MM.1S (cell line): Measurements from ENCODE around the gene IL1RAPL2.

Source experiments
- EZH2 ChIP-seq: fragments of 300-600 bp; sonication (generic); optimal IDR thresholded peaks from 2 replicates; pipeline ENCODE3; 2017; ENCODE audit warnings: low read depth, mild to moderate bottlenecking, antibody characterized with exemption, low read length, mixed read lengths
- EZH2phosphoT487 ChIP-seq: fragments of 300-600 bp; sonication (generic); IDR thresholded peaks from 2 replicates; pipeline ENCODE4 v1.6.1; 2018; ENCODE audit warnings: antibody characterized with exemption, low read length
- TF ChIP-seq, protein P1 (sequence below): fragments of 300-600 bp; sonication (generic); IDR thresholded peaks from 2 replicates; pipeline ENCODE4 v1.5.1; 2016; ENCODE audit warnings: antibody characterized with exemption, low read length, mixed read lengths

DNA sequence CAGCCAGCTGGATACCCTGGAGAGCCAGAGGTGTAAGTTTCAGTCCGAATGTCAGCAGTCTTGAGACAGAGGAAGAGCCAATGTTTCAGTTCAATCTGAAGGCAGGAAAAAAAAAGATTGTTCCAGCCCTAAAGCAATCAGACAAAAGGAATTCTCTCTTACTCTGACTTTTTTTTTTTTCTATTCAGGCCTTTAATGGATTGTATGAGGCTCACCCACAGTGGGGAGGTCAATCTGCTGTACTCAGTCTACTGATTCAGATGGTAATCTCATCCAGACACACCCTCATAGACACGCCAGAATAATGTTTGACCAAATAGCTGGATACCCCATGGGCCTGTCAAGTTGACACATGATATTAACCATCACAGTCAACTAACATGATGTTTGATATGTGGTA is 602.6 kb downstream of the IL1RAPL2 start:
- TF ChIP-seq, protein P1, sequence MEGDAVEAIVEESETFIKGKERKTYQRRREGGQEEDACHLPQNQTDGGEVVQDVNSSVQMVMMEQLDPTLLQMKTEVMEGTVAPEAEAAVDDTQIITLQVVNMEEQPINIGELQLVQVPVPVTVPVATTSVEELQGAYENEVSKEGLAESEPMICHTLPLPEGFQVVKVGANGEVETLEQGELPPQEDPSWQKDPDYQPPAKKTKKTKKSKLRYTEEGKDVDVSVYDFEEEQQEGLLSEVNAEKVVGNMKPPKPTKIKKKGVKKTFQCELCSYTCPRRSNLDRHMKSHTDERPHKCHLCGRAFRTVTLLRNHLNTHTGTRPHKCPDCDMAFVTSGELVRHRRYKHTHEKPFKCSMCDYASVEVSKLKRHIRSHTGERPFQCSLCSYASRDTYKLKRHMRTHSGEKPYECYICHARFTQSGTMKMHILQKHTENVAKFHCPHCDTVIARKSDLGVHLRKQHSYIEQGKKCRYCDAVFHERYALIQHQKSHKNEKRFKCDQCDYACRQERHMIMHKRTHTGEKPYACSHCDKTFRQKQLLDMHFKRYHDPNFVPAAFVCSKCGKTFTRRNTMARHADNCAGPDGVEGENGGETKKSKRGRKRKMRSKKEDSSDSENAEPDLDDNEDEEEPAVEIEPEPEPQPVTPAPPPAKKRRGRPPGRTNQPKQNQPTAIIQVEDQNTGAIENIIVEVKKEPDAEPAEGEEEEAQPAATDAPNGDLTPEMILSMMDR, result no peak
- TF ChIP-seq EZH2phosphoT487 (no peak), EZH2 (no peak)
